Stomach (tissue), 4 donors: ENCODE data around the gene SLC24A4.

ENCODE experiments used
- POLR2A ChIP-seq, 4 donors: fragments of 450-650 bp; IDR thresholded peaks; one replicate each; pipeline ENCODE4 v1.6.1; 2016; ENCODE audit warnings: antibody characterized with exemption in 4 of 4, control low read depth in 2 of 4, mild to moderate bottlenecking in 1 of 4, moderate library complexity in 1 of 4
- POLR2AphosphoS5 ChIP-seq, 3 donors: sonication (generic); formaldehyde crosslinking; IDR thresholded peaks; one replicate each; pipeline ENCODE4 v1.6.1; 2016; ENCODE audit warnings: antibody characterized with exemption in 3 of 3
- TF ChIP-seq, protein P1 (sequence below), 7 experiments: fragments of 450-650 bp in 4 of 7; fragments of 200-600 bp in 3 of 7; sonication (generic) in 3 of 7; IDR thresholded peaks; one replicate each; pipeline ENCODE4 v1.5.1; 2016 to 2019; ENCODE audit warnings: antibody characterized with exemption in 7 of 7, control low read depth in 2 of 7, mild to moderate bottlenecking in 1 of 7

DNA sequence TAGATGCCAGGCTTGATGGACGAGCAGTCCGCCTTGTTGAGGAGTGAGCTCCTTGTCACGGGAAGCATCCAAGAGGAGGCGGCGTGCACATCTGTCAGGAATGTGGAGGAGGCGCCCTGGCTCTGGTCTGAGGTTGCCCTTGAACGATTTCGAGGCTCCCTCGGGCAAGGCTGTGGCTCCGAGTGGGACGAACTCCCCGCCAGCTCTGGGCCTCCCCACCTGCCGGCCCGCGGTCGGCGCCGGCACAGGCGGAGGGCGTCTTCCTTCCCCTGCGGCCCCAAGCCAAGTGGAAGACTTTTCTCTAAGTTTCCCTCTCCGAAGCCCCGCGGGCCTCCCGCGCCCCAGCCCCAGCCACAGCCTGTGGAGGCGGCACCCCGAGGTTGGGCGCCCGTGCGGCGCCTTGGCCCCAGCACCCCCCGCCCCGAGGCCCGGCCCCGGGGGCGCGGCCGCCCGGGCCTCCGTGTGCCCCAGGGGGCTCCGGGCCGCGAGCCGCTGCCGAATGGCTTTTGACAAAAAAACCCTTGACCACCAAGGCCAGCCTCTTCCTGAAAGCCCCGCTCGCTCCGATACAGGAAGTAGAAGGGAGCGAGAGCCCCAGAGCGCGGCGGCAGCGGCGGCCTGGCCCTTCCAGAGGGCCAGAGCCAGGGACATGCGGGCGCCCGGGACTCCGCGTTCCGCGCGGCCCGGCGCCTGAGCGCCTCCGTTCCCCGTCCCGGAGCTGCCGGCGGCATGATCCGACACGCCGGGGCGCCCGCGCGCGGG, 190.4 kb downstream of the SLC24A4 start, which contains the start of gene RIN3:
- TF ChIP-seq, protein P1, sequence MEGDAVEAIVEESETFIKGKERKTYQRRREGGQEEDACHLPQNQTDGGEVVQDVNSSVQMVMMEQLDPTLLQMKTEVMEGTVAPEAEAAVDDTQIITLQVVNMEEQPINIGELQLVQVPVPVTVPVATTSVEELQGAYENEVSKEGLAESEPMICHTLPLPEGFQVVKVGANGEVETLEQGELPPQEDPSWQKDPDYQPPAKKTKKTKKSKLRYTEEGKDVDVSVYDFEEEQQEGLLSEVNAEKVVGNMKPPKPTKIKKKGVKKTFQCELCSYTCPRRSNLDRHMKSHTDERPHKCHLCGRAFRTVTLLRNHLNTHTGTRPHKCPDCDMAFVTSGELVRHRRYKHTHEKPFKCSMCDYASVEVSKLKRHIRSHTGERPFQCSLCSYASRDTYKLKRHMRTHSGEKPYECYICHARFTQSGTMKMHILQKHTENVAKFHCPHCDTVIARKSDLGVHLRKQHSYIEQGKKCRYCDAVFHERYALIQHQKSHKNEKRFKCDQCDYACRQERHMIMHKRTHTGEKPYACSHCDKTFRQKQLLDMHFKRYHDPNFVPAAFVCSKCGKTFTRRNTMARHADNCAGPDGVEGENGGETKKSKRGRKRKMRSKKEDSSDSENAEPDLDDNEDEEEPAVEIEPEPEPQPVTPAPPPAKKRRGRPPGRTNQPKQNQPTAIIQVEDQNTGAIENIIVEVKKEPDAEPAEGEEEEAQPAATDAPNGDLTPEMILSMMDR (IDR thresholded peaks at IDR 0.05) = no peak
- TF ChIP-seq POLR2A (IDR thresholded peaks at IDR 0.05) (no peak), POLR2AphosphoS5 (IDR thresholded peaks at IDR 0.05) (peak in 1 of 3 donors; percentile 9)
